GM21515 (cell line): Measurements from ENCODE around the gene WEE2.
A peak's percentile ranks its signal among the peaks of the same experiment; 100 is the strongest.
"Not testable (repeated sequence)": the region's sequence is repeated elsewhere in the genome, so short reads cannot be mapped to it uniquely, and the experiment has no call there.

ENCODE experiments used
- ATAC-seq: cut with Tn5 transposase; IDR thresholded peaks from one replicate; pipeline ENCODE4 v1.9.1; 2021; ENCODE audit not compliant: unreplicated experiment

Gene WEE2

GRCh38 chr7:141689072-141689825 lies 18.9 kb upstream of the WEE2 start:
- ATAC-seq = not testable (repeated sequence)

GRCh38 chr7:141691540-141691939 lies 16.6 kb upstream of the WEE2 start:
- ATAC-seq = no peak

- ATAC-seq = no peak
Observed at GRCh38 chr7:141691961-141692360, 16.2 kb upstream of the WEE2 start.

GRCh38 chr7:141693082-141693481 lies 15.1 kb upstream of the WEE2 start:
- no peak for ATAC-seq

GRCh38 chr7:141695803-141696289 lies 12.3 kb upstream of the WEE2 start:
- no peak for ATAC-seq

GRCh38 chr7:141696348-141696747 lies 11.8 kb upstream of the WEE2 start:
- no peak for ATAC-seq

- no peak for ATAC-seq
Observed at GRCh38 chr7:141697211-141697871, 10.8 kb upstream of the WEE2 start.

- ATAC-seq = no peak
Observed at GRCh38 chr7:141698247-141699015, 9.7 kb upstream of the WEE2 start.

- ATAC-seq = no peak
Observed at GRCh38 chr7:141699860-141700259, 8.3 kb upstream of the WEE2 start.

GRCh38 chr7:141700296-141700847 lies 7.8 kb upstream of the WEE2 start:
- no peak for ATAC-seq

- no peak for ATAC-seq
Observed at GRCh38 chr7:141700848-141701371, 7.2 kb upstream of the WEE2 start.

GRCh38 chr7:141701489-141702046 lies 6.6 kb upstream of the WEE2 start:
- ATAC-seq = peak; percentile 81

- ATAC-seq = peak; percentile 79
Observed at GRCh38 chr7:141702047-141702567, 6.0 kb upstream of the WEE2 start, which contains the start of gene DENND11. Gene DENND11, minus strand, starts transcription at chr7:141702166. Its CDS starts 13 bp downstream, at chr7:141702153.

GRCh38 chr7:141702892-141703291 lies 5.3 kb upstream of the WEE2 start:
- no peak for ATAC-seq

- no peak for ATAC-seq
Observed at GRCh38 chr7:141704112-141704511, 4.0 kb upstream of the WEE2 start.

- no peak for ATAC-seq
Observed at GRCh38 chr7:141704741-141705140, 3.4 kb upstream of the WEE2 start.

GRCh38 chr7:141706239-141707064 lies 1.7 kb upstream of the WEE2 start:
- ATAC-seq = no peak

GRCh38 chr7:141709318-141709717 lies 1.2 kb downstream of the WEE2 start:
- ATAC-seq = no peak

- ATAC-seq = no peak
Observed at GRCh38 chr7:141709749-141710148, 1.6 kb downstream of the WEE2 start.

GRCh38 chr7:141710301-141710700 lies 2.1 kb downstream of the WEE2 start:
- no peak for ATAC-seq
